Activated CD8-positive, alpha-beta T cell treated with anti-CD3 and anti-CD28 coated beads for 36 hours (primary cell): ENCODE data around the gene C9orf43. TPM values are rescaled to one million over a fixed set of nuclear protein-coding genes. Genes with fewer than 3 reads are reported as not detected.

Source experiments
- ATAC-seq: fragments of 200-7000 bp; cut with Tn5 transposase; one replicate; pipeline ENCODE4 v1.10.0; 2021; ENCODE audit warnings: mild to moderate bottlenecking, moderate library complexity
- CTCF ChIA-PET: fragments of 350-600 bp; sonication (Branson Sonifier 250); formaldehyde crosslinking; loops from one replicate; lab custom pipeline; 2021; ENCODE audit warnings: antibody characterized with exemption; lab: Charles Lee
- POLR2A ChIA-PET: fragments of 350-600 bp; sonication (Branson Sonifier 250); formaldehyde crosslinking; loops from one replicate; lab custom pipeline; 2021; ENCODE audit warnings: antibody characterized with exemption; lab: Charles Lee
- DNase-seq: peaks from one replicate; pipeline ENCODE4 v3.0.0-alpha.2; 2020
- H3K27ac Mint-ChIP-seq: one replicate; pipeline ENCODE4 v1.8.0; 2021; ENCODE audit warnings: mild to moderate bottlenecking, mixed read lengths
- H3K27me3 Mint-ChIP-seq: one replicate; pipeline ENCODE4 v1.8.0; 2021; ENCODE audit warnings: mixed read lengths
- H3K36me3 Mint-ChIP-seq: one replicate; pipeline ENCODE4 v1.8.0; 2021; ENCODE audit warnings: low read depth, mixed read lengths
- H3K4me1 Mint-ChIP-seq: one replicate; pipeline ENCODE4 v1.8.0; 2021; ENCODE audit warnings: low read depth, mixed read lengths
- H3K4me3 Mint-ChIP-seq: one replicate; pipeline ENCODE4 v1.8.0; 2021; ENCODE audit warnings: mild to moderate bottlenecking, moderate library complexity, mixed read lengths
- H3K9me3 Mint-ChIP-seq: one replicate; pipeline ENCODE4 v1.8.0; 2021; ENCODE audit warnings: mixed read lengths
- intact Hi-C: fragments of 100-400 bp; cut with micrococcal nuclease; formaldehyde crosslinking; loops from one replicate; pipeline ENCODE4 v1.10.0; 2022
- total RNA-seq, 2 experiments: library from RNA; stranded (reverse); gene quantifications; one replicate each; pipeline ENCODE4 v1.2.3, GENCODE V29; 2021
- TF ChIP-seq, protein P1 (sequence below): fragments of 200-600 bp; IDR thresholded peaks from one replicate; pipeline ENCODE4 v1.8.0; 2022; ENCODE audit warnings: antibody characterized with exemption, mild to moderate bottlenecking

Gene C9orf43
- total RNA-seq, 2 experiments from 2014 or later: 0.74 to 0.83 TPM

DNA sequence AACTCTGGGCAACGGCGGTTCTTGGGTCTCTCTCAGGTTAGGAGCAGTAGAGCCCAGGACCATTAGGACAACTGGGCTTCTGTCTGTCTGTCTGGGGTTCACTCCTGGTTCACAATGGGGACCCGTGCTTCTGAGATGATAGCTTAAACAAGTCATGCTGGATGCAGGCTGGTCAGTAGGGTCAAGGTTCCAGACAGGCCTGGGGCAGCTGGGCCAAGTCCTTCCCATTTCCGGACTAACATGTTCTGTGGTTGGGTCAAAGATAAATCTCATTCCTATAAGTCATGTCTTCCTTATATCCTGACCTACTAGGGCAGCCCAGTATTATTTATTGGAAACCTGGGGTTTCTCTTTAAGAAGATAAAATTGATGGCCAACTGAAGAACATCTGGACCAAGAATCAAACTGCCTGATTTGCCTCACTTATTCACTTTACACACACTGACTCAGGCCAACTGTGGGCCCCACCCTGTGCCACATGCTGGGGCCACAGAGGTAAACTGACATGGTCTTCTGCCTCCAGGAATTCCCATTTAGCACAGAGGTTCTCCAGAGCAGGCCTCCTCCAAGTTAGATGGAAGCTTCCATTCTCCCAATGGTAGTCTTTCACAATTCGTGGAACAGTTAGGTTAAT, 42.1 kb upstream of the C9orf43 start:
- Mint-ChIP-seq H3K27me3 (no peaks in the 10 kb centered on the region), H3K9me3 (no peaks in the 10 kb centered on the region), H3K27ac (no peak overlapping the region), H3K36me3 (no peaks in the 10 kb centered on the region), H3K4me3 (no peak overlapping the region), H3K4me1 (no peaks in the 10 kb centered on the region)
- ChIA-PET CTCF (interaction anchor here (0.6 kb wide), 1 partner anchor 183 kb away, joined by 3 read pairs; no protein-coding TSS in a partner anchor), POLR2A (no interaction called here)
- ATAC-seq: no peak
- DNase-seq: no peak
- TF ChIP-seq, protein P1, sequence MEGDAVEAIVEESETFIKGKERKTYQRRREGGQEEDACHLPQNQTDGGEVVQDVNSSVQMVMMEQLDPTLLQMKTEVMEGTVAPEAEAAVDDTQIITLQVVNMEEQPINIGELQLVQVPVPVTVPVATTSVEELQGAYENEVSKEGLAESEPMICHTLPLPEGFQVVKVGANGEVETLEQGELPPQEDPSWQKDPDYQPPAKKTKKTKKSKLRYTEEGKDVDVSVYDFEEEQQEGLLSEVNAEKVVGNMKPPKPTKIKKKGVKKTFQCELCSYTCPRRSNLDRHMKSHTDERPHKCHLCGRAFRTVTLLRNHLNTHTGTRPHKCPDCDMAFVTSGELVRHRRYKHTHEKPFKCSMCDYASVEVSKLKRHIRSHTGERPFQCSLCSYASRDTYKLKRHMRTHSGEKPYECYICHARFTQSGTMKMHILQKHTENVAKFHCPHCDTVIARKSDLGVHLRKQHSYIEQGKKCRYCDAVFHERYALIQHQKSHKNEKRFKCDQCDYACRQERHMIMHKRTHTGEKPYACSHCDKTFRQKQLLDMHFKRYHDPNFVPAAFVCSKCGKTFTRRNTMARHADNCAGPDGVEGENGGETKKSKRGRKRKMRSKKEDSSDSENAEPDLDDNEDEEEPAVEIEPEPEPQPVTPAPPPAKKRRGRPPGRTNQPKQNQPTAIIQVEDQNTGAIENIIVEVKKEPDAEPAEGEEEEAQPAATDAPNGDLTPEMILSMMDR: no peak
- intact Hi-C loops: no loop called here

DNA sequence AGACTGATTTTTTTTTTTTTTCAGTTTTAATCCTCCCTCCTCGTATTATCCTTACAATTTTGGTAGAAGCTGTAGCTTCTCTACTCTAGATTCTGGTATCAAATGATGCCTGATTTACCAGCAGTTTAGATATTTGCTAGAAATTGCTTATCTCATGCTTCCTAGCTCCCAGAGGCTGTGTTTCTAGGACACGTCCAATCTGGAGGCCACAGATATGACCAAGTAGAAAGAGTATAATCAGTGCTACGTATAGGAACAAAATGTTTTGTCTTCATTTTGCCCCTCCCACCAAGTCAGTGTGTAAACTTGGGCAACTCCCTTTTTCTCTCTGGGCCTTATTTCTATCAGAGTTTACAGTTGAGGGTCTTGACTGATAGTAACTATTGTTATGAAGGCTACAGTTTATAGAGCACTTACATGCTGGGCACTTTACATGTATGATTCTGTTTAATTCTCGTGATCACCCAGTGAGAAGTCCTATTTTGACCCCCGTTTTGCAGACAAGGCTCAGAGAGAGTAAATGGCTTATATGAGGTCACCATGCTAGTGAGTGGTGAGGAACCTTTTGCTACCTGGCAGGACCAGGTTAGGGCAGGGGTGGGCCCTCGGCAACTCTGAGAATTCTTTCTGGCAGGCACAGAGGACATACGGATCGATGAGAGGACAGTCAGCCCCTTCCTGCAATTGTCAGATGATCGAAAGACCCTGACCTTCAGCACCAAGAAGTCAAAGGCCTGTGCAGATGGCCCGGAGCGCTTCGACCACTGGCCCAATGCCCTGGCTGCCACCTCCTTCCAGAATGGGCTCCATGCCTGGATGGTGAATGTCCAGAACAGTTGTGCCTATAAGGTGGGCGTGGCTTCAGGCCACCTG, 41.3 kb upstream of the C9orf43 start:
- CTCF ChIA-PET: no interaction called here

DNA sequence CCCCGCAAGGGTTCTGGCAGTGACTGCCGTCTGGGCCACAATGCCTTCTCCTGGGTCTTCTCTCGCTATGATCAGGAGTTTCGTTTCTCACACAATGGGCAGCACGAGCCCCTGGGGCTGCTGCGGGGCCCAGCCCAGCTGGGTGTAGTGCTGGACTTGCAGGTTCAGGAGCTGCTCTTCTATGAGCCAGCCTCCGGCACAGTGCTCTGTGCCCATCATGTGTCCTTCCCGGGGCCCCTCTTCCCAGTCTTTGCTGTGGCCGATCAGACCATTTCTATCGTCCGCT, 40.7 kb upstream of the C9orf43 start:
- H3K9me3 Mint-ChIP-seq: no peaks in the 10 kb centered on the region
- no peak overlapping the region for H3K27ac Mint-ChIP-seq
- no peak overlapping the region for H3K4me3 Mint-ChIP-seq
- no peaks in the 10 kb centered on the region for H3K27me3 Mint-ChIP-seq
- peaks cover 3% of the 10 kb centered on the region for H3K4me1 Mint-ChIP-seq
- POLR2A ChIA-PET: no interaction called here
- H3K36me3 Mint-ChIP-seq: no peaks in the 10 kb centered on the region
- DNase-seq (no peak), ATAC-seq (no peak)
- CTCF ChIA-PET: no interaction called here
- TF ChIP-seq, protein P1: no peak
- intact Hi-C loops: no loop called here

More for the DNA sequence above, 41.3 kb upstream of the C9orf43 start:
- ATAC-seq (no peak), DNase-seq (no peak)
- TF ChIP-seq, protein P1: no peak
- POLR2A ChIA-PET: no interaction called here
- Mint-ChIP-seq H3K4me1 (no peaks in the 10 kb centered on the region), H3K4me3 (no peak overlapping the region), H3K36me3 (no peaks in the 10 kb centered on the region), H3K9me3 (no peaks in the 10 kb centered on the region), H3K27me3 (no peaks in the 10 kb centered on the region), H3K27ac (no peak overlapping the region)
- intact Hi-C loops: no loop called here

DNA sequence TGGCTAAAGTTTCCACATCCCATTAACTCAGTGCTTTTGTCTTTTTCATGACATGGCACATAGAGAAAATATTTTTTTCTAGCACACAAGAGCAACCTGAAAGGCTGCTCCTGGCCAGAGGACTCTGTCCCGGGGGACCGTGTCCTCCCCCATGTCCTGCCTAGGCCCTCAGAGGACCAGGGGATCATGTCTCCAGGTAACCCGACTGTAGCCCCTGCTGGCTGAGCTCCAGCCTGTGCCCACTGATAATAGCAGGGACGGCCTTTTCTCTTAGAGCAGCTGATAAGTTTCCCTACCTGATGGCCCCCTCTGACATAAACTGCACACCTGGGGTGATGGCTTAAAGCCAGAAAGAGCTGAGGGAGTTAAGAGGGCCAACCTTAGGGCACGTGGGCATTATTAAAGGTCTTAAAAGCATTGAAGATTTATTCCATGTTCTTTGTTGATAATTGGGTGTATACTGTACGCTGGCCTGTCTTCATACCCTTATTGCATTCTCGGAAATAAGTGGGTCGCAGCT, 39.7 kb upstream of the C9orf43 start:
- peaks cover 11% of the 10 kb centered on the region for H3K4me1 Mint-ChIP-seq
- ChIA-PET POLR2A (interaction anchor here (1.3 kb wide), 1 partner anchor 19 kb away, joined by 3 read pairs; no protein-coding TSS in a partner anchor), CTCF (interaction anchor here (0.7 to 1.2 kb wide), 4 partner anchors 8 to 674 kb away, joined by 3 to 4 read pairs (median 4); partner anchors contain the start of gene ALAD)
- no peaks in the 10 kb centered on the region for H3K27me3 Mint-ChIP-seq
- intact Hi-C loops: no loop called here
- no peak overlapping the region for H3K4me3 Mint-ChIP-seq
- H3K27ac Mint-ChIP-seq: no peak overlapping the region
- H3K9me3 Mint-ChIP-seq: no peaks in the 10 kb centered on the region
- ATAC-seq: no peak
- DNase-seq: no peak
- TF ChIP-seq, protein P1: no peak
- H3K36me3 Mint-ChIP-seq: peaks cover 6% of the 10 kb centered on the region
